ENCODE measurements around the gene PBX4.
A peak's percentile ranks its signal among the peaks of the same experiment; 100 is the strongest.
"Not testable (repeated sequence)": the region's sequence is repeated elsewhere in the genome, so short reads cannot be mapped to it uniquely, and the experiment has no call there.

Gene PBX4, protein sequence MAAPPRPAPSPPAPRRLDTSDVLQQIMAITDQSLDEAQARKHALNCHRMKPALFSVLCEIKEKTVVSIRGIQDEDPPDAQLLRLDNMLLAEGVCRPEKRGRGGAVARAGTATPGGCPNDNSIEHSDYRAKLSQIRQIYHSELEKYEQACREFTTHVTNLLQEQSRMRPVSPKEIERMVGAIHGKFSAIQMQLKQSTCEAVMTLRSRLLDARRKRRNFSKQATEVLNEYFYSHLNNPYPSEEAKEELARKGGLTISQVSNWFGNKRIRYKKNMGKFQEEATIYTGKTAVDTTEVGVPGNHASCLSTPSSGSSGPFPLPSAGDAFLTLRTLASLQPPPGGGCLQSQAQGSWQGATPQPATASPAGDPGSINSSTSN
- 0.07 to 8.1 (median 0.90) reads per million in 18 experiments for total RNA-seq

DNA sequence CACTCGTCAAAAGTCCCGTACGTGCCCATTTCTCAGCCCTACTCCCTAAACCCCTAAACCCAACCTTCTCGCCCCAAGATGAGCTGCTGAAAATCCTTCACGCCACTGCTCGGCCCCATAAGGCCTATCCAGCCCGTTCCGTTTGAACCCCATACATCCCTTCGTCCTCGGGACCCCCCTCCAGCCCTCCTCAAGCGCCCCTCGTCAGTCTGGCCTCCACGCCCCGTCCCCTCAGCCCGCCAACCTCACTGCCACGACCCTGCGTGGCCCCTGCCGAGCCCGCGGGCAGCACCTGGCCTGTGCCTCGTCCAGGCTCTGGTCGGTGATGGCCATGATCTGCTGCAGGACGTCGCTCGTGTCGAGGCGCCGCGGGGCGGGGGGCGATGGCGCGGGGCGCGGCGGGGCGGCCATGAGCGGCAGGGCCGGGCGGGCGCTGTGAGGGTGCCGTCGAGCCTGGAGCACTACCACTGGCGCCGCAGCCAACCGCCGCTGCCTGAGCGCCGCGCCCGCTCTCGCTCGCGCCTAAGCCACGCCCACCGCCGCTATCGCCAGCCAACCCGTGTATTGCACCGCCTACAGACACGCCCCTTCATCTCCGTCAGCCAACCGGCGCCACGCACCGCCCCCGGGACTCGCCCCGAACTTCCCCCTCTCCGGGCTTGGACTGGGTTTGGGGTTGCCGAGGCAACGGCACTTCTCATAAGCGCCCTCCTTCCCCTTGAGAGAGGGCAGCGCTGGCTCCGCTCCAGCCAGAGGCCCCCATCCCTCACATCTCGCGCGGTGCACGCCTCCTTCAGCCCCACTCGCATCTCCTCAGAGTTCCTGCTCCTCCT, at the start of gene PBX4:
PBX4 (minus strand) TSS at position 469 of the 833 bp plus-strand sequence; CDS start at position 411, 58 bp downstream.
- DNase-seq = peak; percentile 97 to 98

DNA sequence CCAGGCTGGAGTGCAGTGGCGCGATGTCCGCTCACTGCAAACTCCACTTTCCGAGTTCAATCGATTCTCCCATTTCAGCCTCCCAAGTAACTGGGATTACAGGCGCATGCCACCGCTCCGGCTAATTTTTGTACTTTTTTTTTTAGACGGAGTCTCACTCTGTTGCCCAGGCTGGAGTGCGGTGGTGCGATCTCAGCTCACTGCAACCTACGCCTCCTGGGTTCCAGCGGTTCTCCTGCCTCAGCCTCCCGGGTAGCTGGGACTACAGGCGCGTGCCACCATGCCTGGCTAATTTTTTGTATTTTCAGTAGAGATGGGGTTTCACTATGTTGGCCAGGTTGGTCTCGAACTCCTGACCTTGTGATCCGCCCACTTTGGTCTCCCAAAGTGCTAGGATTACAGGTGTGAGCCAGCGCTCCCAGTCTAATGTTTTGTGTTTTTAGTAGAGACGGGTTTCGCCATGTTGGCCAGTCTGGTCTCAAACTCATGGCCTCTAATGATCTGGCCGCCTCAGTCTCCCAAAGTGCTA, 47.0 kb upstream of the PBX4 start:
- DNase-seq = not testable (repeated sequence)

DNA sequence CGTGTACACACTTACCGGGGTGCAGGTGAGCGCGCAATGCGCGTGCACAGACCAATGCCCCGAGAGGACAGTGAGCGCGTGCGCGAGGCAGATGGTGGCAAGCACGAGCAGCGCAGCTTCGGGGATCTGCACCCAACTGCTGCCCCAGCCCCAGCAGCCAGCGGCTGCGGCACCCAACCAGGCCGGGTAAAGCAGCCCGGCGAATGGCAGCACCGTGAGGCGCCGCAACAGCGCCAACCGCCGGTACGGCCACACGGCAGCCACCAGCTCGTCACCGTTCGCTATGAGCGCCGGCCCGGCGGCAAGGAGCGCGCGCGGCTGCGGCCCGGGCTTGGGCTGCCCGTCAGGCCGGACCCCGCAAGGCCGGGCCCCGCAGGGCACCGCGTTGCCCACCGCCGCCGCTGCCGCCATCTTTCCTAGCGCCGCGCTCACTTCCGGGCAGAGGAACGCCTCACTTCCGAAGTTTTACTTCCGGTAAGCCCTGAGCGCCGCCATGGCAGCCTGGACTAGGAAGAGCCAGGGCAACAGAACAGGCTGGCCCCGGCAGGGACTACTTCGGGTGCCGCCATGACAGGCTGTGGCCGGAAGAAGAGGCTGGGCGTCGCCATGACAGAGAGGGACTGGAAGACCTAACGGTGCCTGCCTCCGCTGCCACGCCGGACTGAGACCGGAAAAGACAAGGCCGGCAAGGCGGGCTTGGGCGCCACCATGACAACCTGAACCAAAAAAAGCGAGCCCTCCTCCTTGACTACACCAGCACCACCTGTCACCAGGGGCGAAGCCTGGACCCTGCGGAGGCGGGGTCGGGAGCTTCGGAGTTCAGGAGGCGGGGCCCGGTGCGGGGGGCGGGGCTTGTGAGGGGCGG, 45.0 kb upstream of the PBX4 start, which contains the start of gene ATP13A1:
ATP13A1 (minus strand) TSS at position 421 of the 865 bp plus-strand sequence; CDS start at position 411, 10 bp downstream.
- peak; percentile 97 to 99 for DNase-seq

DNA sequence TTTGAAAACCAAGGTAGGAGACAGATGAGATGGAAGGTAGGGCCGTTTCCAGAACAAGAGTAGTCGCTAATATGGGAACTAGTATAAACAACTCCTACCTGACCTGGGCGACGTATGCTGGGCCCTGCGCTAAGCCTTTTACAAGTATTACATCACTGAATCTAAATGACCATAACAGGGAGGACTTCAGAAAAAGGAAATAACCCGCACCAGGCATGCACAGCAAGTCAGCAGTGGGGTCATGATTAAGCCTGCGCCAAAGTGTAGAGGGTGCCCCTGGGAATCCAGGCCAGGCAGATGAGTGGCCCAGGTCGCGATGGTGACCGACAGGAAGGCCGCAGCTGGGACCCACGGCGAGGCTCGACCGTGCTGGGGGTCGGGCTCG, 44.4 kb upstream of the PBX4 start:
- peak; percentile 29 to 46 for DNase-seq

DNA sequence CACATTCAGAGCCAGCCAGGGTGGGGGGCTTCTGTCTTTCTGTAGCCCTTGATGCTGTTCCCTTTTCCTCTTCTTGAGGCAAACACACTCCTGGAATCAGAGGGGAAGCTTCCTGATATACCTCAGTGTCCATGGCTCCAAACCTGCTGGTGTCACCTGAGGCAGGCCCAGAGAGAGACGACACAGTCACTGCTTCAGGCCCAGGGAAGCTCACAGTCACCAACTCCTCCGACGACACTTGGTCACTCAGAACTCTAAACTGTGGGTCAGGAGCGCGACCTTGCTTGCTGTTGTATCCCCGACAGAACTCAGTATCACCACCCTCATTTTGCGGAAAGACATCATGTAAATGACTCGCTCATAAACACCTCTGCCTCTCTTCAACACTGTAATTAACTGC, 43.9 kb upstream of the PBX4 start:
- no peak for DNase-seq

DNA sequence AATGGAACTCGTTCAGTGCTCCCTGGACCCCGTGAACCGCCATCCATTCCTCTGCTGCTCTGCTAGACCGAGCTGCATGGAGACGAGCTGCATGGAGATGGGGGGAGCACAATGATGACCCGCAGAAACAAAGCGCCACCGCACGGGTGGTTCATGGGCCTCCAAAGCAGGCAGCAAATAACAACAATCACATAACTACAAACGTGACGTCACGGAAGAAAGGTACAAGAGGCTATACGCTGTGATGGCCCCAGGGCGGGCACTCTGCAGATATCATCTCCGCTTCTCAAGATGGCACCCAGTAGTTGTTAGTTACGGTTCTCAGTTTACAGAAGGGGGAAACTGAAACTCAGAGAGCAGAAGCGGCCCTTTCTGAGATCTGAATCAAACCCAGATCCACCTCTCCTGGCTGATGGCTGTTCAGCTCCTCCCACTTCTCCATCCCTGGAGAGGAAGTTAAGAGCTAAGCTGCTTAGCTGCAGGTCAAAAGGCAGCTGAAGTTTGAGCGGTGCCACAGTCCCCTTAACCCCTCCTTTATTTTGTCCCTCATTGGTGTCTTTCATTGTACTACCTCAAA, 43.3 kb upstream of the PBX4 start:
- DNase-seq = peak; percentile 74 to 76

DNA sequence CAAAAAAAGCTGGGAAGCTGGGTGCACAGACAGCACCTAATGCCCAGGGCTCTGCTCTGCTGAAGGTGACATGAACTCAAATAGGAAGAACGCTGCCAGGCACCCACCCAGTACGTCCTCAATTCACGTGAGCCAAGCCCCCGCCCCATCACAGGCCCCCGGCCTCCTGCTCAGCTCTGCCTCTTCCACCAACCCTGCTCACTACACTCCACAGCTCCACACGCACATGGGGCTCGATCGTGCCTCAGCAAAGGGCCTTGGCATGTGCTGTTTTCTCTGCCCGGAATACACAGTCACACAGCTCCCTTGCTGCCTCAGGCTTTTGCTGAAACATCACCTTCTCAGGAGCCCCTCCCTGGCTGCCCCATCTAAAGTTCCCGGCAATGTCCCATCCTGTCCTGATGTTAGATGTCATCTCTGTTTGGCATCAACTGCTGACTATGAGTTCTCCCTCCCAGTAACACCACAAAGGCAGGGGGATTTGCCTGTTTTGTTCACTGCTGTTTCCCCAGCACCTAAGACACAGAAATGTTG, 42.7 kb upstream of the PBX4 start:
- DNase-seq = no peak

DNA sequence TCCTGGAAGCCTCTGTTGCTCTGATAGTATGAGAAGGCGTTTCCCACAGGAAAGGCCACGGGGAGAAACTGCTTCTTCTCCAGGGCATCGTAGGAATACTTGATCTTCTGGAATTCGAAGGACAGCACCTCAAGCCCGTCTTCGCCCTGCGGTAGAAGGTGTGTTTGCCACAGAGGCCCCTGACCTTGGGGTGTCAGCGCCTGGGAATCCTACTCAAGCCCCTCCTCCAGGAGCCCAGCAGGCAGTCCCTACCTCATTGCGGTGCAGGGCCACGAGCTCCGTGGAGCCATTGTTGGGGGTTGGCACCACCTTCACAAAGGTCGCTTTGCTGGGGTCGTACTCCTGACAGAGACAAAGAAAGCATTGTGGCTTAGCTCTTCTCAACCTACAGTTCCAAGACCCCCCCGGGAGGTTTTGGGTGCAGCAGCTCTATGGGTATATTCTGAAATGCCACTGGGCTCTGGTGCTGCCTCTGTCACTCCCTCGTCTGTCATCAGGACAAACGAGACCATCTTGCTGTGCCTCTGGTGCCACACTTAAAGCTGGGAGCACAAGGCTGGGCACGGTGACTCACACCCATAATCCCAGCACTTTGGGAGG, 41.3 kb upstream of the PBX4 start:
- peak in 1 of 2 donors; percentile 16 for DNase-seq

DNA sequence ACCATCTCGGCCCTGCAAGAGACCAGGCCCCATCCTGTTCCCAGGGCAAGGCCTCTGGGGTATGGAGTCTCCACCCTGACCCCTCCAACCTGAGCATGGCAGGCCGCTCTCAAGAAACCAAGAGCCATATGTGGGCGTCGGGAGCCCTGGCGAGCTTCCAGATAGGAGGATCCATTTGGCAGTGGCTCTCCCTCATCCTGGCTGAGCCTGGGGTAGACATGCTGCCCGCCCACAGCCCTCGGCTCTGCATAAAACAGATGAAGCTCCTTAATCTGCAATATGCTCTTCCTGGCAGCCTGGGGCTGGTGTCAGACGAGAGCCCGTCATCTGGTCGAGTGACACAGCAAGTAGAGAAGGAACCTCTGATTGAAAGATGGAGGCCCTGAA, 38.9 kb upstream of the PBX4 start:
- DNase-seq = no peak

DNA sequence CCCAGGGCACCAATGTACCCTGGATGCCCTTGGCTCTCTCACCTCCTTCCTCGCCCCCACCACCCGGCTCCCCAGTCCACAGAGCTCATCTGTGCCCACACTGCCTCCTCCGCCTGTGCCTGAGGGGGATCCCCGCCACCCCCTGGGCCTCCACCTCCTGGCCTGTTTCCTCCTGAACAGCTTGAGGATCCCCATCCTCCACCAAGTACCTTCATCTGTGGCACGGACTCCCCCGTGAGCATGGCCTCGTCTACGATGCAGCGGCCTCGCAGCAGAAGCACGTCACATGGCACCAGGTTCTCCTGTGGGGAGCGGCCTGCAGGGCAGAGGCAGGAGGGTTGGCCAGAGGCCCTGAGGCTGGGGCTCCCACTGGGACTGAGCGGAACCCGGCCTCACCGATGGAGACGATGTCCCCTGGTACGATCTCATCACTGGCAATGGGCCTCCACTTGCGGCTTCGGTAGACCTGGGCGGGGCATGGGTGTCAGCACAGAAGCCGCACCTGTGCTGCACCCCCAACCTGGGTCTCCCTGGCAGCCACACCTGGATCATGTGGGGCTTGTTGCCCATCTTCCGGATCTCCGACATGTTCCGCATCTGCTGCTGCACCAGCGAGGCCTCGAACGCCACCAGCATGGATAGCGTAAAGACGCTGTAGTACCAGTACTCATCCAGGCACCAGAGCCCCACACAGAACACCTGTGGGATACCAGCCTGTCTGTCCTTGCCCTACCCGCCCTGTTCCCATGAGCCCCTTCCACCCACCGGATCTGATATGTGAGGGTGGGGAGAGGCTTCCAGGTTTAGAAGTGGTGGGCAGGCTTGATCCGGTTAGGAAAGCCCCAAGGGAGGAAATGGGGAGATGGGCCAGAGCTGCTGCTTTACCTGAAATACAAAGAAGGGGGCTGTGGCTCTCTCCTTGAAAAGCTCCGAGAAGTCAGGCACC, 38.2 kb upstream of the PBX4 start:
- DNase-seq = no peak

DNA sequence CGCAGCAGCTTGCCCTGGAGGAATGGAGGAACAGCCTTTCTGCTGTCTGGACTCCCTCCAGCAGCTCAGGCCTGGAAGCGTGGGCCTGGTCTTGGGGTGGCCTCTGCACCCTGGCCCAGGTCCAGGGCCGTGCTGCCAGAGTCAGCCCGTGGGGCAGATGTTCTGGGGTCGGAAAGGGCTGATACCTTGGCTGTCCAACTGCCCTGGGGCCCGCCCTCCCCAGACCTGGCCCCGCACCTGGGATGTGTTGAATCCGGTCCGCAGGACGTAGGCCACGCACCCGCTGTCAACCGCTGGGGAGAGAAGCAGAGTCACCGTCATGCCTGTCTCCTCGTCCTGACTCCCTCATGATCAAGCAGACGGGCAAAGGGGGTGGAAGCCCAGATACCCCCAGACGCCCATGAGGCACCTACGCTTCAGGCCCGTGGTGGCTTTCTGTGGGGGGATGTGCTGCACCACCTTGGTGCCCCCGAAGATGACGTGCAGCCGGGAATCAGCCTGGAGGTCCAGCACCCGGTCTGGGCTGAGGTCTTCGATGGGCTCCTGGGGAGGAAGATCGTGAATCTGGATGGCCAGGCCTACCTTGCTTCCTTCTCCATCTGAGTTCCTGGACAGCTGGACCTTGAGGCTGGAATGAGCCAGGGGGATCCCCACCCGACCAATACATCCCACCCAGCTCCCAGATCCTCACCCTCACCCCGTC, 37.3 kb upstream of the PBX4 start:
- DNase-seq = no peak

DNA sequence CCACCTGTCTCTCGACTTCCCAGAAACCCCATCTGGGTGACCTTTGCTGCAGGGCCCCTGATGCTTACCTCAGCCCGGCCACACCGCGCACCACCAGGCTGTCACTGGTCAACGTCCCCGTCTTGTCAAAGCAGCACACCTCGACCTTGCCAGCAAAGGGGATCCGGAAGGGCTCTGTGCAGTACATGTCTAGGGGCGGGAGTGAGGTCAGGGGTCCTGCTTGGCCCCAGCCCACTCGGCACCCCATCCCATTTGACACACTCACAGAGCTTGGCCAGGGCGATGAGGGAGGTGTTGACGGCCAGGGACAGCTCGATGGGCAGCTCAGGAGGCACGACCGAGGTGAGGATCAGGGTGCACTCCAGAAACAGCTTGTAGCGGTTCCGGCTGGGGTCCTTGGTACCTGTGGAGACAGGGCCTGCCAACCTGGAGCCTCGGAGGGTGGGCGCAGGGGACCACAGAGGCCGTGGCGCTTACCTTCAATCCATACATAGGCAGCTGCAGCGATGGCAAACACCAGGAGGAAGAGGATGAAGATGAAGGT, 36.6 kb upstream of the PBX4 start:
- DNase-seq = no peak

DNA sequence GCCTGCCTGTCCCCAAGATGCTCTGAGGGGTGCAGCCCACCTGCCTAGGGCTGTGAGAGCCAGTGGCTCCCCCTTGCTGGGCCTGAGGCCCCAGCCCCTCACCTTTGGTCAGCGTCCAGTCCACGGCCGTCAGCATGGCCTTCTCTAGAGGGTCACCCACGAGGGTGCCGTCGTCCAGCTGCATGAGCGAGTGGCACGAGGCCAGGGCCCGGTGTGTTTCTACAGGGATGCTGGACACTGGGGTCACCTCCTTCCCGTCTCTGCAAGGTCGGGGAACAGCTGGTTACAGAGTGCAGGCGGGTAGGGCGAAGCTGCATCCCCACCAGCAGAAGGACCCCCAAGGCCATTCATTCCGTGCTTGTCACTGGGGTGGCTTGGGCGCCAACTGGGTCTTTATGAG, 36.0 kb upstream of the PBX4 start:
- no peak for DNase-seq

DNA sequence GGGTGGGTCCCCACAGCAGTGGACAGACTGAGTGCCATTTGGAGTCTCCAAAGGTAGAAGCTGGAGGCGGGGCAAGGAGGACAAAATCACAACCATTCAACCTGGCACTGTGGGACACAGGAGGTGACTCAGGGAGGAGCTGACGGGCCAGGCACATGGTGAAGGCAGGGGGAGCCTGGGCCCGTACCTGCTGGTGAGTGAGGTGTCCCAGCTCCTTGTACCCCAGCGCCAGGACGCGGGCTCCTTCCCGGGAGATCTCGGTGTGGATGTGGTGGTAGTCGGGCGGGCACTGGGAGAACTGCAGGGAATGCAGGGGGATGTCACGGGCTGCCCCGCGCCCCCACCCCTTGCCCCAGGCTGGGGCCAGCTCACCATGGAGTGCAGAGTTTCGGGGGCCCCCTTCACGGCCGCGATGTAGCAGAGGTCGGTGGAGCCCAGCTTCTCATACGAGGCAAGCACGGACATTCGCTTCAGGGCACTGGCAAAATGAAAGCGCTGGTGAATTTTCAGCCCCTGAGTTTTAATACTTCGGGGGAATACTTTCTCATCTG, 35.2 kb upstream of the PBX4 start:
- no peak for DNase-seq

DNA sequence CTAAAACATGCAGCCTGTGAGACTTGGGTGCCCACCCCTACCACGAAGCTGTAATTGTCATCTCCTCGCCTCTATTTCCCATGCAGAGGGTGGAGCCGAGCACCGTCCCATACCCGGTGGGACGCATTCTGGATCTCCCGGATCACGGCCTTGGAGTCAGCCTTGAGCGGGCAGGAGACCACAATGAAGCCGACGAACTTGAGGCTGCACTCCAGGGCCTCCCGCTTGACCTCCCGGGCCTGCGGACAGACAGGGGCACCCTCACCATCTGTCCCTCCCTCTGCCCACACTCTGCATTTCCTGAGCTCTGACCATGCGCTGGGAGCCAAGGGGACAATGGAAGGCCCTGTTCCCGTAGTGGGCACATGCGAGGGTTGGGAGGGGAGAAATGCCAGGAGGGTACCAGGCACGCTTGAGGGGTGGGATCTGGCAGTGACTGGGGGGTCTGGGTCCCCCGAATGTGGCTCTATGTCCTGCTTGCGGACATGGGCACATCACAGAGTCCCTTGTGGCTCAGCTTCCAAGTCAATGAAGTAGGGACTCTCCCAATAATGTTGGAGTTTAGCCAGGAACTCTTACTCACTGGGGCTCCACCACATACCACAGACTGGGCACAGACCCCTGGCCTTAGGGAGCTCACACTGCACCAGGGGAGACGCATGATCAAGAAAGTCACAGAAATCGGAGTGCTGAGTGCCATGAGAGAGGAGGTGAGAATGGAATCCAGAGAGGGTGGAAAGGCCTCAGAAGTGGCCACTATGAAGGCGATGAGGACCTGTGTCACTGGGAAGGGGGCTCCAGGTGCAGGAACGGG, 34.2 kb upstream of the PBX4 start:
- DNase-seq = no peak

DNA sequence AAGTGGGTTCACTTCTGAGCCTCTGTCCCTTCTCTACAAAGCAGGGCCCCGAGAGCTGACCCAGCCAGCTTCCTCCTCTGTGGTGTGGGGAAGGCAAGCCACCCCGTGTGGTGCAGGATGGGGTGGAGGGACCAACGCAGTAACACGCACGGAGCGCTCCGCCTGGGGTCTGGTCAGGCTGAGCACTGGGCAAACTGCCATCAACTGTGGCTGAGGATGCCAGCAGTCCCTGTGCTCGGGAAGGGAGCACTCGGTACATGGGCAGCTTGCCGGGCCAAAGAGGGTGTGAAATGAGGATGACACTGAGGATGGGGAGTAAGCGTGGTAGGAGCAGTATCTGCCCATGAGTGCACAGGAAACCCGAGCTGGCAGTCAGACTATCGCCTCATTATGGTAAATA, 32.6 kb upstream of the PBX4 start:
- DNase-seq = no peak

DNA sequence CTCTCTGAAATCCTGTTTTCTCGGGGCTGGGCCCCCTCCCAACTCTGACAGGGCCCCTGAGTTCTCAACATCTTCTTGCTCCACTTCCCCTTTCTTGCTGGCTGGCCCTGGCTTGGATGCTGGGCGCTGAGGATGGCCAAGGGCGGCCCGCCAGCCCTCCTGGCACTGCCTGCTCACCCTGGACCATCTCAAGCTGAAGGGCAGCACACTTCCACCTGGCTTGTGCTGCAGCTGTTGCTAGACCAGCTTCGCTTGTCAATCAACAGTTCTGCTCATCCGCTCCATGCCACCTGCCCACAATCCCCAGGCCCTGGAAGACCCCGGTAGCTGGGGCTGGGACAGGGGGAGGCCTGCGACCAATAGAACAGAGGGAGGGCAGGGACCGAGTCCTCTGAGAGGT, 31.8 kb upstream of the PBX4 start:
- no peak for DNase-seq

DNA sequence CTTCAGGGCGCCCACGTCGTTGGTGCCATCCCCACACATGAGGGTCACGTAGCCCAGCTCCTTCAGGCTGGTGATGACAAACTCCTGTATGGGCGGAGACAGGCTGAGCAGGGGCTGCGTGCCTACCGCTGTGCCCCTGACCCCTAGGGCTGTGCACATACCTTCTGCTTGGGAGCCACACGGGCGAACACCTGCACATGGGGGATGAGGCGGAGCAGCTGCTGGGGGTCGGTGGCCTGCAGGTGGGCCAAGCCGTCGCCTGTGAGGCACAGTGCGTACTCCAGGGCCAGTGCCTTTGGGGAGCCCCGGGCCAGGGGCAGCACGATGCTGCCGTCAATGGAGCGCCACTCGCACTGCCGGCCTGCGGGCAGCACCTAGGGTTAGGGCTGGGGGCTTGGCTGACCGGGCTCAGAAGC, 31.1 kb upstream of the PBX4 start:
- DNase-seq = no peak

Data from inflammatory macrophage (primary cell).